HS-5 (cell line): ENCODE measurements around the gene RARB.

ENCODE experiments used
- DNase-seq: peaks from one replicate; pipeline ENCODE4 v3.0.0-alpha.2; 2012; ENCODE audit warnings: low read depth

The RARB gene

GRCh38 chr3:25448750-25449692, 21.0 kb downstream of the RARB start:
- no peak for DNase-seq

- no peak for DNase-seq
These were observed 21.8 kb downstream of the RARB start for GRCh38 chr3:25449857-25450256.

- DNase-seq = no peak
These were observed 24.1 kb downstream of the RARB start for GRCh38 chr3:25452192-25452591.

- DNase-seq = no peak
These were observed 24.7 kb downstream of the RARB start for GRCh38 chr3:25452740-25453139.

- no peak for DNase-seq
These were observed 25.5 kb downstream of the RARB start for GRCh38 chr3:25453619-25454004.

GRCh38 chr3:25454005-25454927, 26.2 kb downstream of the RARB start:
- peak; percentile 28 for DNase-seq

GRCh38 chr3:25455441-25456132, 27.5 kb downstream of the RARB start:
- DNase-seq = no peak

GRCh38 chr3:25456723-25457670, 28.9 kb downstream of the RARB start:
- DNase-seq = no peak

GRCh38 chr3:25457671-25458419, 29.8 kb downstream of the RARB start:
- DNase-seq = peak; percentile 10

- no peak for DNase-seq
These were observed 30.4 kb downstream of the RARB start for GRCh38 chr3:25458420-25458814.

GRCh38 chr3:25460751-25461150, 32.7 kb downstream of the RARB start:
- DNase-seq = no peak

GRCh38 chr3:25461946-25462345, 33.9 kb downstream of the RARB start:
- no peak for DNase-seq

GRCh38 chr3:25462495-25462894, 34.4 kb downstream of the RARB start:
- DNase-seq = no peak

- no peak for DNase-seq
These were observed 35.9 kb downstream of the RARB start for GRCh38 chr3:25463836-25464418.

- DNase-seq = no peak
These were observed 37.3 kb downstream of the RARB start for GRCh38 chr3:25465266-25465860.

- no peak for DNase-seq
These were observed 40.8 kb downstream of the RARB start for GRCh38 chr3:25468866-25469319.

- no peak for DNase-seq
These were observed 41.5 kb downstream of the RARB start for GRCh38 chr3:25469558-25469957.

GRCh38 chr3:25471081-25471768, 43.2 kb downstream of the RARB start:
- no peak for DNase-seq

GRCh38 chr3:25472153-25472552, 44.1 kb downstream of the RARB start:
- DNase-seq = no peak
